ENCODE data around the gene UBE2D2.

The UBE2D2 gene

DNA sequence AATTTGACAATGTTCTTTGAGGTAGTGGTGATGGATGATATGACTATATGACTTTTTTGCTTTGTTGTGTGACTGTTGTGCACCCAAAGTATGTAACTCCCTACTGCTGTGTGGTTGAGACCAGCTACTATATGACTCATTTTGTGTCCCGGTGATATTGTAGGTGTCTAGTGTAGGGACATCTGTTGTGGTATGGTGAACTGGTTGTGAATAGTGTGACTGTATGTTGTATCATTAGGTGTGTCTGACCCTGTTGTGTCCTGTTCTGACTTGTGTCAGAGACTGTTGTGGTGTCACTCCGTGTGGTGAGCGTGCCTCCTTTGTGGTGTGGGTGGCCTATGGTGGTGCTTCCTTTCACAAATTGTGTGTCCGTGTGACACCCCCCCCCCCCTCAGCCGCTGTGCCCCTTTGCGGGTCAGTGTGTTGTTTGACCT, 75.9 kb downstream of the UBE2D2 start:
- Histone ChIP-seq H3K4me1 (ENCODE audit: insufficient read depth, poor library complexity, severe bottlenecking) (peaks cover 8% of the 10 kb centered on the region), H3K4me3 (ENCODE audit: severe bottlenecking) (no peak overlapping the region), H3K27me3 (ENCODE audit: insufficient read depth, poor library complexity, severe bottlenecking) (no peaks in the 10 kb centered on the region), H3K27ac (ENCODE audit: poor library complexity, severe bottlenecking) (no peak overlapping the region), H3K9me3 (ENCODE audit: severe bottlenecking) (no peaks in the 10 kb centered on the region), H3K36me3 (ENCODE audit: low read depth) (no peaks in the 10 kb centered on the region)
- TF ChIP-seq, protein P1, sequence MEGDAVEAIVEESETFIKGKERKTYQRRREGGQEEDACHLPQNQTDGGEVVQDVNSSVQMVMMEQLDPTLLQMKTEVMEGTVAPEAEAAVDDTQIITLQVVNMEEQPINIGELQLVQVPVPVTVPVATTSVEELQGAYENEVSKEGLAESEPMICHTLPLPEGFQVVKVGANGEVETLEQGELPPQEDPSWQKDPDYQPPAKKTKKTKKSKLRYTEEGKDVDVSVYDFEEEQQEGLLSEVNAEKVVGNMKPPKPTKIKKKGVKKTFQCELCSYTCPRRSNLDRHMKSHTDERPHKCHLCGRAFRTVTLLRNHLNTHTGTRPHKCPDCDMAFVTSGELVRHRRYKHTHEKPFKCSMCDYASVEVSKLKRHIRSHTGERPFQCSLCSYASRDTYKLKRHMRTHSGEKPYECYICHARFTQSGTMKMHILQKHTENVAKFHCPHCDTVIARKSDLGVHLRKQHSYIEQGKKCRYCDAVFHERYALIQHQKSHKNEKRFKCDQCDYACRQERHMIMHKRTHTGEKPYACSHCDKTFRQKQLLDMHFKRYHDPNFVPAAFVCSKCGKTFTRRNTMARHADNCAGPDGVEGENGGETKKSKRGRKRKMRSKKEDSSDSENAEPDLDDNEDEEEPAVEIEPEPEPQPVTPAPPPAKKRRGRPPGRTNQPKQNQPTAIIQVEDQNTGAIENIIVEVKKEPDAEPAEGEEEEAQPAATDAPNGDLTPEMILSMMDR (IDR thresholded peaks at IDR 0.05; ENCODE audit: poor library complexity, severe bottlenecking), result no peak
- ATAC-seq (ENCODE audit: low read depth), result no peak
- DNase-seq (ENCODE audit: low spot score), result peak; percentile 64

DNA sequence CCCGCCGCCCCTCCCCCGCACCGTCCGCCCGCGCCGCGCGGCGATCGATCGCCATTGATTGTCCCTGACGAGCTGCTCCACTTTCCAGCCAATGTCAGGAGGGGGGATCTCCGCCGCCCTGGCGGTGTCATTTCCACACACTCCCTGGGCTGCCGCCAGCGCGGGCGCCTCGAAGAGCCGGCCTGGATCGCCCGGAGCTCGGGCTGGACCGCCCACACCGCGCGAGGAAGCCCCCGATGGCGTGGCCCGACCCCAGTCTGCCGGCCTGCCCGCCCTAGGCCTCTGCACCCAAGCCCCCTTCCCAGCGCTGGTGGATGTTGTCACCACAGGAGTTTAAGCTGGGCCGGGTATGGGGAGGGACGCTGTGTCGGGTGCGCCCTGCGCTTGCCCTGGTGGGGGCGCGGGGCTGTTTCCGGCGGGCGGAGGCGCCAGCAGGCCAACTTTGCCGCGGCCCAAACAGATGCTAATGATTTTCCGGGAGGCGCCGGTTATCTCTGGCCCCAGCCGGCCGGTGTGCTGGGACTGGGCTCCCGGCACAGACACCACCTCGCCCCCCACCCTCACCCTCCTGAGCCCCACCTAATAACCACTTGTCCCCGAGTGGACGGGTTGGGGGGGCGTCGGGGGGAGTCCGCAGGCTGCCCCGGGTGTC, 76.4 kb downstream of the UBE2D2 start:
- Histone ChIP-seq H3K4me3 (ENCODE audit: severe bottlenecking) (no peak overlapping the region), H3K9me3 (ENCODE audit: severe bottlenecking) (no peaks in the 10 kb centered on the region), H3K4me1 (ENCODE audit: insufficient read depth, poor library complexity, severe bottlenecking) (peaks cover 8% of the 10 kb centered on the region), H3K36me3 (ENCODE audit: low read depth) (no peaks in the 10 kb centered on the region), H3K27me3 (ENCODE audit: insufficient read depth, poor library complexity, severe bottlenecking) (no peaks in the 10 kb centered on the region), H3K27ac (ENCODE audit: poor library complexity, severe bottlenecking) (no peak overlapping the region)
- TF ChIP-seq, protein P1 (IDR thresholded peaks at IDR 0.05; ENCODE audit: poor library complexity, severe bottlenecking), result no peak
- ATAC-seq (ENCODE audit: low read depth), result no peak
- peak; percentile 69 for DNase-seq (ENCODE audit: low spot score)

- no peak overlapping the region for H3K4me3 ChIP-seq (ENCODE audit: severe bottlenecking)
- TF ChIP-seq, protein P1 (IDR thresholded peaks at IDR 0.05; ENCODE audit: poor library complexity, severe bottlenecking), result no peak
- H3K36me3 ChIP-seq (ENCODE audit: low read depth), result no peaks in the 10 kb centered on the region
- H3K9me3 ChIP-seq (ENCODE audit: severe bottlenecking), result no peaks in the 10 kb centered on the region
- peaks cover 8% of the 10 kb centered on the region for H3K4me1 ChIP-seq (ENCODE audit: insufficient read depth, poor library complexity, severe bottlenecking)
- H3K27me3 ChIP-seq (ENCODE audit: insufficient read depth, poor library complexity, severe bottlenecking), result no peaks in the 10 kb centered on the region
- no peak overlapping the region for H3K27ac ChIP-seq (ENCODE audit: poor library complexity, severe bottlenecking)
- ATAC-seq (ENCODE audit: low read depth), result no peak
- peak; percentile 62 for DNase-seq (ENCODE audit: low spot score)
These were observed 77.1 kb downstream of the UBE2D2 start for GRCh38 chr5:139638090-139638735.

- no peak overlapping the region for H3K27ac ChIP-seq (ENCODE audit: poor library complexity, severe bottlenecking)
- DNase-seq (ENCODE audit: low spot score), result no peak
- ATAC-seq (ENCODE audit: low read depth), result no peak
- TF ChIP-seq, protein P1 (IDR thresholded peaks at IDR 0.05; ENCODE audit: poor library complexity, severe bottlenecking), result no peak
- H3K4me1 ChIP-seq (ENCODE audit: insufficient read depth, poor library complexity, severe bottlenecking), result peaks cover 8% of the 10 kb centered on the region
- H3K27me3 ChIP-seq (ENCODE audit: insufficient read depth, poor library complexity, severe bottlenecking), result no peaks in the 10 kb centered on the region
- H3K36me3 ChIP-seq (ENCODE audit: low read depth), result no peaks in the 10 kb centered on the region
- no peak overlapping the region for H3K4me3 ChIP-seq (ENCODE audit: severe bottlenecking)
- H3K9me3 ChIP-seq (ENCODE audit: severe bottlenecking), result no peaks in the 10 kb centered on the region
These were observed 77.8 kb downstream of the UBE2D2 start for GRCh38 chr5:139638736-139639618.

All from RWPE2 (cell line).